KMS-11 (cell line): ENCODE measurements around the gene CSMD2.

Source experiments
- H2AFZ ChIP-seq: fragments of 200-600 bp; sonication (generic); 2 replicates; pipeline ENCODE4 v1.6.1; 2016; ENCODE audit warnings: antibody characterized with exemption, mixed run types, low read depth
- H3K27ac ChIP-seq: fragments of 200-600 bp; sonication (generic); 2 replicates; pipeline ENCODE4 v1.6.1; 2016; ENCODE audit warnings: mild to moderate bottlenecking, mixed run types
- H3K27me3 ChIP-seq: fragments of 200-600 bp; sonication (generic); 2 replicates; pipeline ENCODE4 v1.6.1; 2017; ENCODE audit warnings: mild to moderate bottlenecking, low read depth, mixed run types, moderate library complexity; ENCODE audit not compliant: insufficient read depth
- H3K36me3 ChIP-seq: fragments of 200-600 bp; sonication (generic); 2 replicates; pipeline ENCODE4 v1.6.1; 2017; ENCODE audit warnings: mild to moderate bottlenecking, mixed run types; ENCODE audit not compliant: insufficient read depth
- H3K4me1 ChIP-seq: fragments of 200-600 bp; sonication (generic); 2 replicates; pipeline ENCODE4 v1.6.1; 2016; ENCODE audit warnings: mild to moderate bottlenecking, low read depth, mixed run types; ENCODE audit not compliant: poor library complexity, severe bottlenecking
- H3K4me2 ChIP-seq: fragments of 200-600 bp; sonication (generic); 2 replicates; pipeline ENCODE4 v1.7.0; 2016; ENCODE audit warnings: mild to moderate bottlenecking, mixed run types
- H3K4me3 ChIP-seq: fragments of 200-600 bp; sonication (generic); IDR thresholded peaks from 2 replicates; pipeline ENCODE4 v1.6.1; 2017; ENCODE audit warnings: low read depth, low read length, mixed read lengths; ENCODE audit not compliant: insufficient read depth
- H3K79me2 ChIP-seq: fragments of 200-600 bp; sonication (generic); 2 replicates; pipeline ENCODE4 v1.6.1; 2016; ENCODE audit warnings: low read depth, mixed run types; ENCODE audit not compliant: insufficient read depth
- H3K9ac ChIP-seq: fragments of 200-600 bp; sonication (generic); 2 replicates; pipeline ENCODE4 v1.6.1; 2016; ENCODE audit warnings: mild to moderate bottlenecking, mixed run types
- H4K20me1 ChIP-seq: fragments of 200-600 bp; sonication (generic); 2 replicates; pipeline ENCODE4 v1.6.1; 2016; ENCODE audit warnings: mild to moderate bottlenecking, mixed run types; ENCODE audit not compliant: insufficient read depth
- TF ChIP-seq, protein P1 (sequence below): fragments of 200-600 bp; sonication (generic); conservative IDR thresholded peaks from 2 replicates; pipeline ENCODE4 v1.6.1; 2017; ENCODE audit warnings: low read depth, mild to moderate bottlenecking, antibody characterized with exemption, low read length, moderate library complexity, mixed read lengths

Gene CSMD2

DNA sequence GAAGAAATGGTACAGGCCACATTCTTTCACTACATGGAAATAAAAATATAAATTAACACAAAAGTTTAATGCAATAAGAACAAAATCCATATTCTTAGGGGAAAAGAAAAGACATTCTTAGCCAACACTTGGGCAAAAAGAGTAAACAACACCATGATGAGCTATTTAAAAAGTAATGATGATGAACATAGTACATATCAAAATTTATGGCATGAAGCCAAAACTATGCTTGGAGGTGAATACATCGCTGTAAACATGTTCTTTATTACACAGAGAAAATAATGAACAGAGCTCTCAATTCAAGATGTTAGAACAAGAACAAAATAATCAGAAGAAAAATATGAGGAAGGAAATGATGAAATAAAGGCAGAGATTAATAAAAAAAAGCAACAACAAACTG lies 534.3 kb downstream of the CSMD2 start:
- Histone ChIP-seq H3K9ac (no peak overlapping the region), H3K36me3 (no peaks in the 10 kb centered on the region), H3K4me2 (no peak overlapping the region), H2AFZ (no peak overlapping the region), H3K27me3 (peaks cover 2% of the 10 kb centered on the region; the same call in 1 of the 2 replicates), H3K4me3 (no peak overlapping the region), H4K20me1 (no peaks in the 10 kb centered on the region), H3K27ac (no peak overlapping the region), H3K4me1 (no peaks in the 10 kb centered on the region), H3K79me2 (no peaks in the 10 kb centered on the region)
- TF ChIP-seq, protein P1, sequence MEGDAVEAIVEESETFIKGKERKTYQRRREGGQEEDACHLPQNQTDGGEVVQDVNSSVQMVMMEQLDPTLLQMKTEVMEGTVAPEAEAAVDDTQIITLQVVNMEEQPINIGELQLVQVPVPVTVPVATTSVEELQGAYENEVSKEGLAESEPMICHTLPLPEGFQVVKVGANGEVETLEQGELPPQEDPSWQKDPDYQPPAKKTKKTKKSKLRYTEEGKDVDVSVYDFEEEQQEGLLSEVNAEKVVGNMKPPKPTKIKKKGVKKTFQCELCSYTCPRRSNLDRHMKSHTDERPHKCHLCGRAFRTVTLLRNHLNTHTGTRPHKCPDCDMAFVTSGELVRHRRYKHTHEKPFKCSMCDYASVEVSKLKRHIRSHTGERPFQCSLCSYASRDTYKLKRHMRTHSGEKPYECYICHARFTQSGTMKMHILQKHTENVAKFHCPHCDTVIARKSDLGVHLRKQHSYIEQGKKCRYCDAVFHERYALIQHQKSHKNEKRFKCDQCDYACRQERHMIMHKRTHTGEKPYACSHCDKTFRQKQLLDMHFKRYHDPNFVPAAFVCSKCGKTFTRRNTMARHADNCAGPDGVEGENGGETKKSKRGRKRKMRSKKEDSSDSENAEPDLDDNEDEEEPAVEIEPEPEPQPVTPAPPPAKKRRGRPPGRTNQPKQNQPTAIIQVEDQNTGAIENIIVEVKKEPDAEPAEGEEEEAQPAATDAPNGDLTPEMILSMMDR = no peak

GRCh38 chr1:33626801-33627200 lies 538.2 kb downstream of the CSMD2 start:
- H3K79me2 ChIP-seq = no peaks in the 10 kb centered on the region
- H3K9ac ChIP-seq = no peak overlapping the region
- TF ChIP-seq, protein P1 = no peak
- H3K27ac ChIP-seq = no peak overlapping the region
- H3K27me3 ChIP-seq = peaks cover 2% of the 10 kb centered on the region
- H3K36me3 ChIP-seq = no peaks in the 10 kb centered on the region
- no peaks in the 10 kb centered on the region for H3K4me1 ChIP-seq
- no peak overlapping the region for H3K4me3 ChIP-seq
- no peak overlapping the region for H3K4me2 ChIP-seq
- H2AFZ ChIP-seq = no peak overlapping the region
- H4K20me1 ChIP-seq = no peaks in the 10 kb centered on the region

DNA sequence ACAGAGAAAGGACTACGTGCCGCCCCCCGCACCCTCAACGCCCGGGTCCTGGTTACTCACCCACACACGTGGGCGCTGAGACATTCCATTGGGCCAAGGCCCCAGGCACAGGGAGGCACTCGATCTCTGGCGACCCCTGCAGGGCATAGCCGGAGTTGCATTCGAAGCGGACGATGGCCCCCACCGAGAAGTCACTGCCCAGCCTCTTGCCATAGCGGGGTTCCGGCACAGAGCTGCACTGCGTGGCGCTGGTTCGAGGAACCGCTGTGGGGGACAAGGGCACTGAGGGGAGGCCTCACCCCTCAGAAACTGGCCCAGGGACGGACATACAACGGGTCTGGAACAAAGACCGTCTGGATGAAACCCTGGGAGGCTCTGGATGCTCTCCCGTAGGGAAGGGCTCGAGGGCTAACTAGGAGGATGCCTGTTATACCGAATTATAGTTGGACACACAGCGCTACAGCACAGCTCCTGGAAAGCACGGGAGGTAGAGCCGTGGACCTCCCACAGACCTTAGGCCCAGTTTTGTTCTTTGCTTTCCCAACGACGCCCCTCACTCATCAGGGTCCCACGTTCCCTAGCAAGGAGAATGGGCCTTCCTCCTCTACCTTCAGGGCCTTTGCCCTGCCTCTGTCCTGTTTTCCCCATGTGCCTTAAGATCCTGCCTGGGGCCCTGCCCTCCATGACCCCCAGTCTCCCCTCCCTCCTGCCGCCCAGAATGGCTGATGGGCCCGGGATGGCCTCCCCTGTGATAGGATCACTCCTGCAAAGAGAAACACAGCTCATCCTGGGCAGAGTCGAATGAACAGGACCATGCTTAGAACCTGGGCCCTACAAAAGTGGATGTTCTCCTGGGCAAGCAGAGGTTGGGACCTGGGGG lies 539.8 kb downstream of the CSMD2 start:
- Histone ChIP-seq H3K4me2 (no peak overlapping the region), H3K36me3 (no peaks in the 10 kb centered on the region), H4K20me1 (no peaks in the 10 kb centered on the region), H3K27ac (no peak overlapping the region), H3K4me3 (no peak overlapping the region), H3K9ac (no peak overlapping the region), H3K79me2 (no peaks in the 10 kb centered on the region), H2AFZ (no peak overlapping the region), H3K4me1 (no peaks in the 10 kb centered on the region), H3K27me3 (peaks cover 4% of the 10 kb centered on the region)
- TF ChIP-seq, protein P1 = peak; percentile 31; the same call in 1 of the 2 replicates

- Histone ChIP-seq H3K27ac (no peak overlapping the region), H3K4me2 (no peak overlapping the region), H3K36me3 (no peaks in the 10 kb centered on the region), H3K4me1 (no peaks in the 10 kb centered on the region), H3K27me3 (peaks cover 4% of the 10 kb centered on the region), H3K4me3 (no peak overlapping the region), H2AFZ (no peak overlapping the region), H4K20me1 (no peaks in the 10 kb centered on the region), H3K9ac (no peak overlapping the region), H3K79me2 (no peaks in the 10 kb centered on the region)
- TF ChIP-seq, protein P1 = no peak
Observed at GRCh38 chr1:33624261-33624990, 540.6 kb downstream of the CSMD2 start.
